HG03039 (cell line): Measurements from ENCODE around the gene RAD23A.
"Not testable (repeated sequence)": the region's sequence is repeated elsewhere in the genome, so short reads cannot be mapped to it uniquely, and the experiment has no call there.

Experiments used
- ATAC-seq: cut with Tn5 transposase; IDR thresholded peaks from one replicate; pipeline ENCODE4 v1.9.1; 2021; ENCODE audit warnings: mild to moderate bottlenecking, moderate library complexity; ENCODE audit not compliant: unreplicated experiment

The RAD23A gene

GRCh38 chr19:12954612-12954962 lies 8.9 kb downstream of the RAD23A start:
- no peak for ATAC-seq

GRCh38 chr19:12955575-12955974 lies 9.9 kb downstream of the RAD23A start:
- ATAC-seq: not testable (repeated sequence)

GRCh38 chr19:12955996-12956395 lies 10.3 kb downstream of the RAD23A start:
- no peak for ATAC-seq

GRCh38 chr19:12956446-12957388 lies 11.1 kb downstream of the RAD23A start, which contains the start of gene GADD45GIP1:
Gene GADD45GIP1, minus strand, starts transcription at chr19:12957223. Its CDS starts 11 bp downstream, at chr19:12957212.
- ATAC-seq: peak; percentile 60

GRCh38 chr19:12957389-12957952 lies 11.8 kb downstream of the RAD23A start:
- ATAC-seq: not testable (repeated sequence)

- no peak for ATAC-seq
Observed at GRCh38 chr19:12959481-12959880, 13.8 kb downstream of the RAD23A start.

- no peak for ATAC-seq
Observed at GRCh38 chr19:12965017-12965811, 19.6 kb downstream of the RAD23A start.

- no peak for ATAC-seq
Observed at GRCh38 chr19:12965812-12966135, 20.1 kb downstream of the RAD23A start.

GRCh38 chr19:12967907-12968306 lies 22.2 kb downstream of the RAD23A start:
- ATAC-seq: no peak

- ATAC-seq: no peak
Observed at GRCh38 chr19:12969292-12969988, 23.8 kb downstream of the RAD23A start, which contains the start of gene DAND5. Gene DAND5, plus strand, starts transcription at chr19:12969576. Its CDS starts 85 bp downstream, at chr19:12969661.

- no peak for ATAC-seq
Observed at GRCh38 chr19:12970070-12970820, 24.6 kb downstream of the RAD23A start.

GRCh38 chr19:12973236-12973635 lies 27.6 kb downstream of the RAD23A start:
- no peak for ATAC-seq

GRCh38 chr19:12974301-12975220 lies 28.9 kb downstream of the RAD23A start:
- no peak for ATAC-seq

GRCh38 chr19:12975221-12975741 lies 29.6 kb downstream of the RAD23A start:
- no peak for ATAC-seq

GRCh38 chr19:12976109-12976508 lies 30.4 kb downstream of the RAD23A start:
- not testable (repeated sequence) for ATAC-seq

- ATAC-seq: no peak
Observed at GRCh38 chr19:12979974-12980373, 34.3 kb downstream of the RAD23A start.

- ATAC-seq: no peak
Observed at GRCh38 chr19:12982648-12983047, 37.0 kb downstream of the RAD23A start.

GRCh38 chr19:12983091-12983490 lies 37.4 kb downstream of the RAD23A start:
- no peak for ATAC-seq
